Esophagus muscularis mucosa (tissue), 4 donors: ENCODE results near the gene SPI1. TPM values are rescaled to one million over a fixed set of nuclear protein-coding genes. Genes with fewer than 3 reads are reported as not detected.

ENCODE experiments used
- DNase-seq: peaks from one replicate; pipeline ENCODE4 v3.0.0-alpha.2; 2017; ENCODE audit errors: extremely low spot score
- H3K27ac ChIP-seq, 4 donors: fragments of 200-600 bp; sonication (generic); replicated peaks in 1 of 4; 1 replicate in 3 of 4; 2 replicates in 1 of 4; pipeline ENCODE4 v1.5.1; 2016 to 2019; ENCODE audit warnings: mild to moderate bottlenecking in 1 of 4
- H3K27me3 ChIP-seq, 4 donors: fragments of 200-600 bp; sonication (generic); one replicate each; pipeline versions ENCODE4 v1.5.1 to v1.6.0; 2016 to 2019
- H3K36me3 ChIP-seq, 4 donors: fragments of 200-600 bp; sonication (generic); one replicate each; pipeline ENCODE4 v1.5.1; 2016 to 2019
- H3K4me1 ChIP-seq, 4 donors: fragments of 200-600 bp; sonication (generic); one replicate each; pipeline ENCODE4 v1.5.1; 2016 to 2019
- H3K4me3 ChIP-seq, 4 donors: fragments of 200-600 bp; sonication (generic); 1 replicate in 2 of 4; 2 replicates in 2 of 4; pipeline ENCODE4 v1.5.1; 2016 to 2019; ENCODE audit warnings: mild to moderate bottlenecking in 4 of 4, moderate library complexity in 1 of 4
- H3K9me3 ChIP-seq, 4 donors: fragments of 200-600 bp; sonication (generic); 1 replicate in 3 of 4; 2 replicates in 1 of 4; pipeline ENCODE4 v1.5.1; 2016 to 2019
- EP300 ChIP-seq: sonication (generic); formaldehyde crosslinking; IDR thresholded peaks from one replicate; pipeline ENCODE4 v1.6.1; 2017; ENCODE audit warnings: antibody characterized with exemption
- POLR2A ChIP-seq: fragments of 450-650 bp; IDR thresholded peaks from one replicate; pipeline ENCODE4 v1.6.1; 2017; ENCODE audit warnings: antibody characterized with exemption, moderate library complexity, mild to moderate bottlenecking, low read depth
- POLR2AphosphoS5 ChIP-seq, 2 donors: sonication (generic); formaldehyde crosslinking; IDR thresholded peaks; one replicate each; pipeline ENCODE4 v1.6.1; 2017; ENCODE audit warnings: antibody characterized with exemption in 2 of 2
- WGBS: methylation state at CpG from one replicate; pipeline ENCODE4 v1.1.5; 2018; 5-methylcytosine and 5-hydroxymethylcytosine counted together
- intact Hi-C: fragments of 100-400 bp; cut with DNase I; formaldehyde crosslinking; loops from one replicate; pipeline ENCODE4 v1.15.1; 2023
- total RNA-seq, 4 donors: library from RNA; depleted of rRNA; stranded (reverse); fragments of >200 nt; gene quantifications; one replicate each; pipeline versions ENCODE4 v1.1.0 to v1.2.1, GENCODE V29; 2016
- TF ChIP-seq, protein P1 (sequence below), 3 experiments: fragments of 200-600 bp in 2 of 3; fragments of 450-650 bp in 1 of 3; sonication (generic) in 2 of 3; IDR thresholded peaks; one replicate each; pipeline ENCODE4 v1.5.1; 2017 to 2019; ENCODE audit warnings: antibody characterized with exemption in 3 of 3, mild to moderate bottlenecking in 2 of 3, moderate library complexity in 1 of 3

The SPI1 gene
- total RNA-seq, 4 donors from 2014 or later: 17.6 to 34.6 (median 20.5) TPM

DNA sequence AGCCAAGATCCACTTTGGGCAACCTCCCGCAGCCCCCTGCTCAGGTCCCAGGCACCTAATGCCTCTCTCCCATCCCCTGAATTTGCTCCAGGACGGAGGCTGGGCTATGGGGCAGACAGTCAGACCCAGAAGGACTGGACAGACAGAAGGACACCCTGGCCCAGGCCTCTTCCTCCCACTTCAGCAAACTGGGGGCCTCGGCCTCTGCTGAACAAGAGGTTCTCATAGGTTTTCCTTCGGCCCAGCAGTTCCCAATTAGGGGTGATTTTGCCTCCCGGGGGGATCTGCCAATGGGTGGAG lies 3.7 kb downstream of the SPI1 start:
- intact Hi-C loops: loop anchor here (1.0 to 5.0 kb wide), 2 partner anchors 33 to 80 kb away; partner anchors contain the start of gene SLC39A13
- 40% methylated on average over 1 of the region's 5 CpGs for WGBS
- Histone ChIP-seq H3K27ac (no peak overlapping the region), H3K27me3 (no peaks in the 10 kb centered on the region), H3K4me3 (no peak overlapping the region), H3K36me3 (no peaks in the 10 kb centered on the region), H3K4me1 (peaks cover 0 to 8% (median 3%) of the 10 kb centered on the region in 4 donors), H3K9me3 (no peaks in the 10 kb centered on the region)
- DNase-seq: no peak
- TF ChIP-seq, protein P1, sequence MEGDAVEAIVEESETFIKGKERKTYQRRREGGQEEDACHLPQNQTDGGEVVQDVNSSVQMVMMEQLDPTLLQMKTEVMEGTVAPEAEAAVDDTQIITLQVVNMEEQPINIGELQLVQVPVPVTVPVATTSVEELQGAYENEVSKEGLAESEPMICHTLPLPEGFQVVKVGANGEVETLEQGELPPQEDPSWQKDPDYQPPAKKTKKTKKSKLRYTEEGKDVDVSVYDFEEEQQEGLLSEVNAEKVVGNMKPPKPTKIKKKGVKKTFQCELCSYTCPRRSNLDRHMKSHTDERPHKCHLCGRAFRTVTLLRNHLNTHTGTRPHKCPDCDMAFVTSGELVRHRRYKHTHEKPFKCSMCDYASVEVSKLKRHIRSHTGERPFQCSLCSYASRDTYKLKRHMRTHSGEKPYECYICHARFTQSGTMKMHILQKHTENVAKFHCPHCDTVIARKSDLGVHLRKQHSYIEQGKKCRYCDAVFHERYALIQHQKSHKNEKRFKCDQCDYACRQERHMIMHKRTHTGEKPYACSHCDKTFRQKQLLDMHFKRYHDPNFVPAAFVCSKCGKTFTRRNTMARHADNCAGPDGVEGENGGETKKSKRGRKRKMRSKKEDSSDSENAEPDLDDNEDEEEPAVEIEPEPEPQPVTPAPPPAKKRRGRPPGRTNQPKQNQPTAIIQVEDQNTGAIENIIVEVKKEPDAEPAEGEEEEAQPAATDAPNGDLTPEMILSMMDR (IDR thresholded peaks at IDR 0.05): no peak
- TF ChIP-seq POLR2AphosphoS5 (IDR thresholded peaks at IDR 0.05): no peak
- no peak for TF ChIP-seq POLR2A
- no peak for TF ChIP-seq EP300

GRCh38 chr11:47373876-47374719 lies 4.2 kb downstream of the SPI1 start:
- DNase-seq: no peak
- H3K4me3 ChIP-seq: no peak overlapping the region
- H3K9me3 ChIP-seq: no peaks in the 10 kb centered on the region
- intact Hi-C loops: loop anchor here (1.0 to 5.0 kb wide), 2 partner anchors 33 to 80 kb away; partner anchors contain the start of gene SLC39A13
- peak overlapping the region in 2 of 4 donors; percentile 5 for H3K27ac ChIP-seq
- TF ChIP-seq, protein P1 (IDR thresholded peaks at IDR 0.05): peak in 2 of 3 experiments; percentile 88 to 90
- TF ChIP-seq POLR2AphosphoS5 (IDR thresholded peaks at IDR 0.05) (peak in 1 of 2 donors; percentile 52), POLR2A (no peak), EP300 (no peak)
- H3K27me3 ChIP-seq: no peaks in the 10 kb centered on the region
- H3K36me3 ChIP-seq: no peaks in the 10 kb centered on the region
- WGBS: 27% methylated on average over 13 of the region's 19 CpGs
- H3K4me1 ChIP-seq: peaks cover 0 to 8% (median 3%) of the 10 kb centered on the region in 4 donors

- TF ChIP-seq POLR2A: no peak
- TF ChIP-seq POLR2AphosphoS5 (IDR thresholded peaks at IDR 0.05): no peak
- no peak for TF ChIP-seq EP300
- TF ChIP-seq, protein P1 (IDR thresholded peaks at IDR 0.05): no peak
- Histone ChIP-seq H3K9me3 (no peaks in the 10 kb centered on the region), H3K4me1 (peaks cover 0 to 8% (median 3%) of the 10 kb centered on the region in 4 donors), H3K4me3 (no peak overlapping the region), H3K36me3 (no peaks in the 10 kb centered on the region), H3K27ac (no peak overlapping the region), H3K27me3 (no peaks in the 10 kb centered on the region)
- no peak for DNase-seq
- intact Hi-C loops: loop anchor here (5.0 kb wide), 1 partner anchor 35 kb away; the partner anchor contains the start of gene SLC39A13
- 58% methylated on average over 7 of the region's 7 CpGs for WGBS
These were observed 5.9 kb downstream of the SPI1 start for GRCh38 chr11:47372422-47372821.

DNA sequence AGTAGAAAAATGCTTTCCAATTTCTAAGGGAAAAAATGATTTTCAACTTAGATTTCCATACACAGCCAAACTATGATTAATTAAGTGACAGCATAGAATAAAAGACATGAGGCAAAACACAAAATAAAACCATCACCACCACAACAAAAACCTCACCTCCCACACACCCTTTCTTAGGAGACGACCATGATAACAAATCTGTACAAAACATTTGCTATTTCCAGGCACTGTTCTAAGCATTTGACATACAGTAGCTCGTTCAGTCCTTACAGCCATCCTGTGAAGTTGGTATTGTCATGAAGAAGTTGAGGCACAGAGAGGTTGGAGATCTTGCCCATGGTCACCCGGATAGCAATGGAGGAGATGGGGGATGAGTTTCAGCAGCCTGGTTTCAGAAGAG lies 8.7 kb downstream of the SPI1 start:
- intact Hi-C loops: loop anchor here (5.0 kb wide), 1 partner anchor 38 kb away; the partner anchor contains the start of gene SLC39A13

More for the DNA sequence above, 8.7 kb downstream of the SPI1 start:
- DNase-seq: no peak
- H3K27ac ChIP-seq: no peak overlapping the region
- whole genome bisulfite sequencing: 66% methylated on average over 3 of the region's 3 CpGs
- H3K27me3 ChIP-seq: no peaks in the 10 kb centered on the region
- H3K36me3 ChIP-seq: peaks cover 0 to 3% (median 0%) of the 10 kb centered on the region in 4 donors
- peaks cover 0 to 8% (median 3%) of the 10 kb centered on the region in 4 donors for H3K4me1 ChIP-seq
- no peak overlapping the region for H3K4me3 ChIP-seq
- TF ChIP-seq EP300 (no peak), POLR2AphosphoS5 (IDR thresholded peaks at IDR 0.05) (no peak), POLR2A (no peak)
- TF ChIP-seq, protein P1 (IDR thresholded peaks at IDR 0.05): no peak
- H3K9me3 ChIP-seq: no peaks in the 10 kb centered on the region
